Amniotic epithelial cell (primary cell): Measurements from ENCODE around the gene LRRC3B.
"Not testable (repeated sequence)": the region's sequence is repeated elsewhere in the genome, so short reads cannot be mapped to it uniquely, and the experiment has no call there.

Source experiments
- DNase-seq: peaks from one replicate; pipeline ENCODE4 v3.0.0-alpha.2; 2010; ENCODE audit warnings: low read depth

The LRRC3B gene

DNA sequence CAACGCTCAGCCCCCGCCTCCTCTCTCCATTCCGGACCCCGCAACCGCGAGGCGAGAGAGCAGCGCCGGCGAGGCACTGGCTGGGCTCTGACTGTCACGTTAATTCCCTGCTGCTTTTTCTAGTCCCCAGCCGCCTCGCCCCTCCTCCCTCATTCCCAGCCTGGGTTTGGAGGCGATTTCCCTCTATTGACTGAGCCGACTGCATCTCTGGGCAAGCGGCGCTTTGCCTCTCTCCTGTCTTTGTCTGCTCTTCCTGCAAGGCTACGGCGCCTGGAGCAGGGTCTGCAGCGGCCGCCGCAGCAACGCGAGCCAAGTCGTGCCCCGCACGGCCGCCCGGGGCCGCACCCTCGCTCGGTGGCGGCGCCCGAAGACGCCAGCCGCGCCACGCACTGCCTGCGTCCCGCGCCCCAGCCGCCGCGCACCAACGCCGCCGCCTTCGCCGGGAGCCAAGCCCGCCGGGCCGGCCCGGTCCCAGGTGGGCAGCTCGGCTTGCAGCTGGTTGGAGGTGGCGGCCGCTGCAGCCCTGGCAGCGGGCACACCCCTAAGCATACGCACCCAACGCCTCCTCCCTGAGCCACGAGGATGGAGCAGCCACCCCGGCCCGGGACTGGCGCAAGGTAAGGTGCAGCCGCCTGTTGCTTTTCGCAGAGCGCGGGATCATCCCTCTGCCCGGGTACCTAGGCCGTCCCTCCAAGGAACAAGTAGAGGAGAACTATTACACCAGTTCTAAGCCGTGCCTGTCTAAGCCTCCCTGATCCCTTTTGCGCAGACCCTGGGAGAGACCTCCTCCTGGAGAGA is at the start of gene LRRC3B:
Gene LRRC3B, plus strand, starts transcription at position 152 of the 798 bp plus-strand sequence. CDS start 86,901 bp downstream, outside the sequence.
- no peak for DNase-seq

- DNase-seq = no peak
These were observed 47.8 kb upstream of the LRRC3B start for GRCh38 chr3:26574766-26575165.

GRCh38 chr3:26579116-26579515 is 43.5 kb upstream of the LRRC3B start:
- DNase-seq = no peak

DNA sequence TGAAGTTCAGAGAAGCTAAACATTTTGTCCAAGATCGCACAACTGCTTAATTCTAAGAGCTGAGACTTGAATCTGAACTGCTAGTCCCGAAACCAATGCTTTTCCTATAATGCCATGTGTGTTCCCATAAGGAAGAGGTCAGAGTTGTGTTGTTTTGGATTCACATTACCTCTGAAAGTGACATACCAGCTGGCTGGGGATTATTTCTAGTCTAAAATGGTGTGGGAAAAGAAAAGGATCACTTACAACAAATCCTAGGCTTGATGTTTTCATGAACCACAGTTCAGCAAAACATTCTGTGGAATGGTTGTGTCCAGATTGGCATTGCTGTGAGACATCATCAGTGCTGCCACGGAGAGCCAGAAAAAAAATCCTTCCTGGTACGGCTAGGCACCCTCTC is 35.0 kb upstream of the LRRC3B start:
- DNase-seq = no peak

DNA sequence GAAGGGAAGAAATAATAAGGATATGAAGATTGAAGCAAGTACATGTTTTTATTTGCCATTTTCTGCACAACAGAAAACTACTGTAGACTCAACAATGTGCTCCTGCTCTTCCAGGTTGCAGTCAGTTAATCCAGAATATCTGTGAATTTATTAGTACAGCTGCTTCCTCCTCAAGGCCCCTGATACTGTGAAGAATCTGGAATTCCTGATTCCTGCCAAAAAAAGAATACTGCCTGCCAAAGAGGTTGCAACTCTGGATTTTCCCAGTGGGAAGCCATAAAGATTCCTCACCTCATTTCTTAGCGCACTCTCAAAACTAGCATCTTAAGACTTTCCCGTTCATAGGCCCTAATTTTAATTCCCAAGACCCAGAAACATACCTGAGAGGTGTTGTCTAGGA is 33.6 kb upstream of the LRRC3B start:
- DNase-seq = no peak

GRCh38 chr3:26589678-26590077 is 32.9 kb upstream of the LRRC3B start:
- no peak for DNase-seq

GRCh38 chr3:26590919-26591484 is 31.6 kb upstream of the LRRC3B start:
- no peak for DNase-seq

DNA sequence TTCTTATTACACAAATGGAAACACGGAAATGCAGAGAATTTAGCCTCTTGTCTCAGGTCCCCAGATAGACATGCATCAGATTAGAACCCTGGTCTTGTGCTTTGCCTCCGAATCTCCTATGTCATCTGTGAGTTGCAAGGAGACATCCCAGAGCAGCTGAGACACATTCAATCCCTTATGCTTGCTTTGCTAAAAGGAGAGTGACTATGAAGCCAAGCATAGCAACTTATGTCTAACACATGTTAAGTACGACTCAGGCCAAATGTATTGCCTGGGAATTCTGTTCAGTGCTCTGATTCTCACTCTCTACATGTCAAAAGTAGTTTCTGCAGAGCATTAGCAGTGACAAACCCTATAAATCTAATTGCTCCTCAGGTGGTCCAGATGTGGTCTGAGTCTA is 30.6 kb upstream of the LRRC3B start:
- DNase-seq = no peak

- DNase-seq = no peak
These were observed 30.1 kb upstream of the LRRC3B start for GRCh38 chr3:26592451-26592850.

GRCh38 chr3:26596335-26596734 is 26.2 kb upstream of the LRRC3B start:
- no peak for DNase-seq

DNA sequence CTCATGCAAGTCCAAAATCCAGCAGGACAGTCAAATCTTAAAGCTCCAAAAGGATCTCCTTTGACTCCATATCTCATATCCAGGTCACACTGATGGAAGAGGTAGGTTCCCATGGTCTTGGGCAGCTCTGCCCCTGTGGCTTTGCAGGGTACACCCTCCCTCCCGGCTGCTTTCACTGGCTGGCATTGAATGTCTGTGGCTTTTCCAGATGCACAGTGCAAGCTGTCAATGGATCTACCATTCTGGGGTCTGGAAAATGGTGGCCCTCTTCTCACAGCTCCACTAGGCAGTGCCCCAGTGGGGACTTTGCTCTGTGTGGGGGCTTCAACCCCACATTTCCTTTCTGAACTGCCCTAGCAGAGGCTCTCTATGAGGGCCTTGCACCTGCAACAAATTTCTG is 19.3 kb upstream of the LRRC3B start:
- not testable (repeated sequence) for DNase-seq

- not testable (repeated sequence) for DNase-seq
These were observed 18.8 kb upstream of the LRRC3B start for GRCh38 chr3:26603771-26604170.

DNA sequence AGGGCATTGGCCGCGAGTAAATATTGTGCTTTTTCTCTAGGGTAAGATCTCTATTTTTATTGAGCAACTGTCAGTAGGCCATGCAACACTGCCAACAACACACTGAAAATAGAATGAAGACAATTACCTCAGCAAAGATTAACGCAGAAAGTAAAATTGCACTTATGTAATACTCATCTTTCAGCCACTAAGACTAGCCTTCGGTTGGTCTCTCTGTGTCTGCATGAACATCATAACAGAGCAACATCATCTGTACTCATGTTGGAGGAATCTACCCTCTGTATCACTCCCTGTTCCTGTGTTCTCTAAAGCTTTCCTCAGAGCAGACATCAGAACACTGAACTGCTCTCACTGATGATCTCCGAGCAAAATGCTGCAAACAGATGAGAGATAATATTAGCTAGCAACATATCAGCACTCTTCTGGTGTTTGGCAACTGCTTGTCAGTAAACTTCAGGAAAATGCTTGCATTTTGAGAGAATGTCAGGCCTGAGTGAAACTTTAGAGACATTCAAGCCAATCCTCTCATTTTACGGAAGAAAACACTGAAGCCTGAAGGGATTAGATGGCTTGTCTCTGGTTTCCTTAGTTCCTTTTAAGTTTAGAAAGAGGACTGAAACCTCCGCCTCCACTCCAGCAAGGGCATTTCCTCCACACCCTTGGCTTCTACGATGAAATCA is 8.4 kb upstream of the LRRC3B start:
- no peak for DNase-seq

- DNase-seq = no peak
These were observed 1.4 kb upstream of the LRRC3B start for GRCh38 chr3:26621176-26621575.

DNA sequence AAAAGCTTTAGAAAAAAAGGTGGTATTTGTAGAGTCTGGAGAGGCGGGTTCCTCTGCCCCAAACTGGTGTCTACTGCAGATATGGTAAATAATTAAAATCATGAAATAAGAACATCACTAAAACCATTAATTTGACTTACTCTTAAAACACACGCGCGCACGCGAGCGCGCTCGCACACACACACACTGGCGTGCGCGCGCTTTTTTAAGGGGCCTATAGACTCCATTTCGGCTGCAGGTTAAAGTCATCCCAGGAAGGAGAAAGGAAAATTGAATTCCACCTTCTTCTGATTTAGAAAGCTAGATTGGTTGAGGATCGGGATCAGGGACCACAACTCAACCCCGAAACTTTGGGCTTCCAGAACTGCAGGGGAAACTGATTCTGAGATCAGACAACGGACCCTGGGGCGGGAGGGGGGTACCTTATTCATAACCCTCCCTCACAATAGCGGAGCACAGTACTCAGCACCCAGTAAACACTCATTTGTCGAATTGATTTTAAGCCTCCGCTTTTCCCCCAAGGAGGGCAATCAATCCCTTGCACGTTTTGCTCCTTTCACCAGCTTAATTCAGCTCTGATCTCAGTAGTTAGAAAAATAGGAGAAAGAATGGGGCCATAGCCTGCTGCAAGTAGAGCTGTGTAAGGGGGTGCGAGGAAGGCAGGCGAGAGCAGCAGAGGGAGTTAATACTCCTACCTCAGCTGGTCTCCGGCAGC is 509 bp upstream of the LRRC3B start:
- DNase-seq = no peak

DNA sequence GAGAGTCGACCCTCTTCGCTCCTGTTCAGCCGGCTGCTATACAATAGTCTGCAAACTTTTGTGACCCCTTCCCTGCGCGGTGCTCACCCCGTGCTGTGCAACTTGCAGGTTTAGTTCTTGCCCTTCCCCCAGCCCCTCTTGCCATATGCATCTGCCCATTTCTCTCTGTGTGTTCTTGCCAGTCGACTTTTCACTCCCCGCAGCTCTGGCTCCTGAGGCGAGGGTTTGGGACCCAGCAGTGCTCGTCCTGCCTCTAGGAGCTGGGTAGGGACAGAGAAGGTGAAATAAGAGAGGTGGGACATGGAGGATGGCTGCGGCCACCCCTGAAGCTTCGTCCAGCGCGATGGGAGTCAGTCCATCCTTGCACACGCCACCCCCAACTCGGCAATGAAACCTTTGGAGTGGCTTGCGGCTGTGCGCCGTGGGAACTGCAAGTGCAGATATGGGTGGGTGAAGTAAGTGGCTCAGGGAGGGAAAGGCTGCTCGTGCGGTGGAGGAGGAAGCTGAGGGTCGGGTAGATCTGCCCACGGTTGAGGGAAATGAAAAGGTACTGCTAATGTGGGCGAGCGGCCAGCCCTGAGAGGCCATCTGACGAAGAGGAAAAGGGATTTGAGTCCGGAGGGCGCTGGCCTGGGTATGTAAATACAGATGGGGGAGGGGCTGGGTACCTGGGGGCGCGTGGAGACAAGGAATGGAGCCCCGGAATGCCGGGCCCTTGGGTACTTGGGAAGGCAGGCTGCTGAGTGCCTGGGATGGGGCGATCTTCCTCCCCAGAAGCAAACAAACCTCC is 1.0 kb downstream of the LRRC3B start:
- no peak for DNase-seq

DNA sequence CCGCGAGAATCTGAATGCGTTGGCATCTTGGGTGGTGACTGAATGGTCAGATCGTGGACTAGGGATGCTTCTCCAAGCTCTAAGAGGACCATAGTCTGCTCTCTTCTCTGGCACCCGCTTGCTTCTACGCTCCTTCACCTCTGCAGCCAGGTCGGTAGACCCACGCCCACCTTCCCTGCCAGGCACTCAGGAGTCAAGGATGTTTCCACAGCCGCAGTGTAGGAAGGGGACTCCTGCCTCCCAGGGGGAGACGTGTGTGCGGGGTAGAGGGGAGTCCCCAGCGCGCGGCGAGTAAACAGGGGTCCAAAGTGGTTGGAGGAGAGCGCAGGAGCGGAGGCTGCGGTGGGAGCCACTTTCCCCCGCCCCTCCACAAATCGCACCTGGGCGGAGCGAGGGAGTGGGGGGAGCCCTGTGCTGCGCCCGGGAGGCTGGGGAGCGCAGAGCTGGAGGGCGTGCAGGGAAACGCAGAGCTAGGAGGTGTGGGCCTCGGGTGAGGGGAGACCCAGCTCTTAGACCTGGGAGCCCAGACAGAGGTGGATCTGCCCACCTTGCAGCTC is 1.7 kb downstream of the LRRC3B start:
- DNase-seq = no peak

GRCh38 chr3:26625187-26625586 is 2.6 kb downstream of the LRRC3B start:
- DNase-seq = no peak

DNA sequence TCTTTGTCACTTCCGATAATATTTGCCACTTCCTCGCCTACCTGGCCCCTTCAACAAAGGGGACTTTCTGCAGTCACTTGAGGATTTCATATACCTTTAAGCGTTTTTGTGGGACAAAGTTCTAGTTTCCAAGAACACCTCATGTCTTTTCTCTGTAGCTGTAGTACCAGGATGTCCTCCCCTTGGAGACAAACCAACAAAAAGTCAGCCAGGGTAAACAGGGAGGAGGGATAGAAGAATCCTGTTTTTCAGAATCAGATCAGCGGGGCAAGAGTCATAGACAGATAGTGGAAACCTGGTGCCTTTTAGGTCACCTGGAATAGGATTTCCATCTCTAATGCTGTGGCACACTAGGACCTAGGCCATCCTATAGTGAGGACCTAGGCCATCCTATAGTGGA is 4.5 kb downstream of the LRRC3B start:
- no peak for DNase-seq

- DNase-seq = no peak
These were observed 6.3 kb downstream of the LRRC3B start for GRCh38 chr3:26628915-26629314.

DNA sequence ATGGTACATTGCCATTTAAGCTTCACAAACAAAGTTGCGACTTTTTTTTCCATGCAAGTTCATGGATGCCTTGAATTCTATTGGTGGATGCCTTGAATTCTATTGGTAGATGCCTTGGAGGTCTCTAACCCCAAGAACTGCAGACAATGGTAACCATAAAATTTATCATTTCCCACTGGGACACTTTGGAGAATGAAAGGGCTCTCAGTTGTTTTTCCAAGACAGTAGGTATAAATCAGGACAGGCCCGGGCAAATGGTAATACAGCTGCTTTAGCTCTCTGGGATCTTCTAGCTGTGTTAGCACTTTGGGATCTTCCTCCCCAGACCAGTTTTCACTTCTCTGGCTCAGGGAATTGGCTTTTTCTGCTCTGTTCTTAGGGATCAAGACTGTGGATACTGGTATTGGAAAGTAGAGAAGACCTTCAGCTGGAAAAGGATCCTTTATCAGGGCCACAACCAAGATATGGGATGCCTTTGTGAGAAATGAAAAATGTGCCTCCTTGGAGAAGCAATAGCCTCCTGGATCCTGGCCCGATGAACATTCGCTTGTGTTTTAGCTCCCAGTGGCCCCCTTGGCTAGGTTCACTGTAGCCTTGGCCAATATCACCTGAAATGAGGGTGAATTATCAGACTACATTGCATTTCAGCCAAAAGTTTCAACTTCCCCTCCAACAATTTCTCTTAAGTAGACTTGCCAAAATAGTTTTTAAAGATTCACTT is 8.3 kb downstream of the LRRC3B start:
- DNase-seq = no peak
